Upper lobe of right lung (tissue), 1 donor: Measurements from ENCODE around the gene ELOF1. TPM values are rescaled to one million over a fixed set of nuclear protein-coding genes. Genes with fewer than 3 reads are reported as not detected.
A peak's percentile ranks its signal among the peaks of the same experiment; 100 is the strongest.
"Not testable (repeated sequence)": the region's sequence is repeated elsewhere in the genome, so short reads cannot be mapped to it uniquely, and the experiment has no call there.

Experiments
- ATAC-seq: fragments of 200-7000 bp; cut with Tn5 transposase; one replicate; pipeline ENCODE4 v1.9.1; 2020; ENCODE audit warnings: mild to moderate bottlenecking, moderate library complexity
- DNase-seq: peaks from one replicate; pipeline ENCODE4 v3.0.0-alpha.2; 2020
- H3K27ac ChIP-seq: fragments of 200-600 bp; one replicate; pipeline ENCODE4 v1.8.0; 2022
- H3K27me3 ChIP-seq: fragments of 200-600 bp; one replicate; pipeline ENCODE4 v1.8.0; 2022; ENCODE audit warnings: mild to moderate bottlenecking
- H3K36me3 ChIP-seq: fragments of 200-600 bp; one replicate; pipeline ENCODE4 v1.8.0; 2022
- H3K4me1 ChIP-seq: fragments of 200-600 bp; one replicate; pipeline ENCODE4 v1.8.0; 2022
- H3K4me3 ChIP-seq: fragments of 200-600 bp; one replicate; pipeline ENCODE4 v1.8.0; 2022; ENCODE audit warnings: mild to moderate bottlenecking
- H3K9me3 ChIP-seq: fragments of 200-600 bp; one replicate; pipeline ENCODE4 v1.8.0; 2022
- CTCF ChIP-seq: fragments of 200-600 bp; IDR thresholded peaks from one replicate; pipeline ENCODE4 v1.8.0; 2022; ENCODE audit warnings: antibody characterized with exemption
- intact Hi-C: fragments of 100-400 bp; cut with DNase I; formaldehyde crosslinking; loops from one replicate; pipeline ENCODE4 v1.11.0; 2022
- long read RNA-seq: library from polyadenylated mRNA; unstranded; transcript quantifications from one replicate; pipeline ENCODE4 v2.0.0, GENCODE V29; 2021
- total RNA-seq: library from RNA; stranded (reverse); fragmentation: NEBNext Ultra II Directional; extraction: Animal tissue kit (Norgen Biotek cat#: 25700); gene quantifications from one replicate; pipeline ENCODE4 v1.2.1, GENCODE V29; 2021
- donor health status: DM: no; HTN: yes; CAD: no; lungs with severe emphysema.

ELOF1 gene
- total RNA-seq = 44.3 TPM
- long read RNA-seq, transcript ELOF1-201 (4 exons, 1,019 nt) = major isoform, 19 of 25 reads
- long read RNA-seq, partial matches to known transcripts = 0 of 25 reads
- long read RNA-seq, other reads (novel, unspliced or antisense) = 6 of 25 reads

GRCh38 chr19:11558881-11559828 lies at the start of gene ELOF1:
Gene ELOF1, minus strand, starts transcription at chr19:11559230. Its CDS starts 4,883 bp downstream, at chr19:11554347.
- TF ChIP-seq CTCF = peak; percentile 17
- H3K9me3 ChIP-seq = no peaks in the 10 kb centered on the region
- intact Hi-C loops = no loop called here
- ATAC-seq (peak; percentile 98), DNase-seq (peak; percentile 99)
- H3K27me3 ChIP-seq = no peaks in the 10 kb centered on the region
- H3K36me3 ChIP-seq = peaks cover 7% of the 10 kb centered on the region
- peak within 1 kb of the TSS; percentile 93 for H3K4me3 ChIP-seq
- peaks cover 17% of the 10 kb centered on the region for H3K4me1 ChIP-seq
- peak within 1 kb of the TSS; percentile 84 for H3K27ac ChIP-seq

- DNase-seq (no peak), ATAC-seq (no peak)
- no peak for TF ChIP-seq CTCF
- H3K4me3 ChIP-seq = no peak overlapping the region
- H3K9me3 ChIP-seq = no peaks in the 10 kb centered on the region
- intact Hi-C loops = no loop called here
- no peaks in the 10 kb centered on the region for H3K27me3 ChIP-seq
- H3K4me1 ChIP-seq = no peaks in the 10 kb centered on the region
- no peaks in the 10 kb centered on the region for H3K36me3 ChIP-seq
- no peak overlapping the region for H3K27ac ChIP-seq
These were observed 47.5 kb upstream of the ELOF1 start for GRCh38 chr19:11606484-11606883.

- H3K4me1 ChIP-seq, H3K4me3 ChIP-seq, H3K36me3 ChIP-seq, H3K9me3 ChIP-seq, ATAC-seq, intact Hi-C loops, H3K27me3 ChIP-seq, H3K27ac ChIP-seq, DNase-seq: not testable (repeated sequence)
These were observed 40.7 kb upstream of the ELOF1 start for GRCh38 chr19:11599704-11600103.

GRCh38 chr19:11598746-11599145 lies 39.7 kb upstream of the ELOF1 start:
- Histone ChIP-seq H3K36me3 (no peaks in the 10 kb centered on the region), H3K4me1 (no peaks in the 10 kb centered on the region), H3K27me3 (no peaks in the 10 kb centered on the region), H3K4me3 (no peak overlapping the region), H3K9me3 (no peaks in the 10 kb centered on the region), H3K27ac (no peak overlapping the region)
- ATAC-seq = no peak
- no peak for DNase-seq
- TF ChIP-seq CTCF = no peak
- intact Hi-C loops = no loop called here

- H3K9me3 ChIP-seq = no peaks in the 10 kb centered on the region
- DNase-seq (no peak), ATAC-seq (no peak)
- intact Hi-C loops = no loop called here
- H3K27ac ChIP-seq = peak overlapping the region; percentile 97
- H3K36me3 ChIP-seq = no peaks in the 10 kb centered on the region
- no peaks in the 10 kb centered on the region for H3K27me3 ChIP-seq
- TF ChIP-seq CTCF = no peak
- H3K4me1 ChIP-seq = no peaks in the 10 kb centered on the region
- peak overlapping the region; percentile 86 for H3K4me3 ChIP-seq
These were observed 39.1 kb upstream of the ELOF1 start for GRCh38 chr19:11598103-11598483.
